H9 (cell line): ENCODE data around the gene IRF4. TPM values are rescaled to one million over a fixed set of nuclear protein-coding genes. Genes with fewer than 3 reads are reported as not detected.

ENCODE experiments used
- DNase-seq: peaks from one replicate; pipeline ENCODE4 v3.0.0-alpha.2; 2017
- H2AFZ ChIP-seq: one replicate; pipeline ENCODE4 v1.6.1; 2013; ENCODE audit warnings: mild to moderate bottlenecking, low read length, control low read depth, moderate library complexity
- H2AK5ac ChIP-seq: 2 replicates; pipeline ENCODE4 v1.6.1; 2013; ENCODE audit warnings: low read length, control low read depth, mixed read lengths; ENCODE audit not compliant: insufficient read length
- H2BK120ac ChIP-seq: one replicate; pipeline ENCODE4 v1.6.1; 2013; ENCODE audit warnings: low read depth, mild to moderate bottlenecking, low read length, control low read depth, inconsistent platforms; ENCODE audit not compliant: poor library complexity, severe bottlenecking
- H2BK12ac ChIP-seq: 2 replicates; pipeline ENCODE4 v1.6.1; 2013; ENCODE audit warnings: low read length, control low read depth, mixed read lengths, low read depth; ENCODE audit not compliant: insufficient read length
- H2BK15ac ChIP-seq: 2 replicates; pipeline ENCODE4 v1.6.1; 2013; ENCODE audit warnings: low read depth, low read length, control low read depth
- H2BK20ac ChIP-seq: one replicate; pipeline ENCODE4 v1.6.1; 2013; ENCODE audit warnings: low read depth, mild to moderate bottlenecking, low read length, control low read depth, inconsistent platforms; ENCODE audit not compliant: poor library complexity, severe bottlenecking
- H2BK5ac ChIP-seq: 2 replicates; pipeline ENCODE4 v1.6.1; 2013; ENCODE audit warnings: low read length, control low read depth, mixed read lengths; ENCODE audit not compliant: insufficient read length
- H3K14ac ChIP-seq: 2 replicates; pipeline ENCODE4 v1.6.1; 2013; ENCODE audit warnings: low read length, control low read depth; ENCODE audit not compliant: insufficient read depth
- H3K18ac ChIP-seq: 2 replicates; pipeline ENCODE4 v1.6.1; 2013; ENCODE audit warnings: low read depth, mild to moderate bottlenecking, mixed read lengths, low read length, control low read depth; ENCODE audit not compliant: insufficient read length
- H3K23ac ChIP-seq: 2 replicates; pipeline ENCODE4 v1.6.1; 2013; ENCODE audit warnings: low read length, control low read depth, mixed read lengths, low read depth; ENCODE audit not compliant: insufficient read length
- H3K23me2 ChIP-seq: 2 replicates; pipeline ENCODE4 v1.6.1; 2013; ENCODE audit warnings: low read depth, mild to moderate bottlenecking, mixed read lengths, low read length, control low read depth; ENCODE audit not compliant: insufficient read length, poor library complexity, severe bottlenecking
- H3K27ac ChIP-seq: 2 replicates; pipeline ENCODE4 v1.5.1; 2013; ENCODE audit warnings: low read length, control low read depth, mixed read lengths, low read depth; ENCODE audit not compliant: insufficient read length
- H3K27me3 ChIP-seq: 2 replicates; pipeline ENCODE4 v1.6.1; 2013; ENCODE audit warnings: low read length, control low read depth, inconsistent platforms; ENCODE audit not compliant: insufficient read depth
- H3K4ac ChIP-seq: 2 replicates; pipeline ENCODE4 v1.6.1; 2013; ENCODE audit warnings: low read depth, mild to moderate bottlenecking, control low read depth, inconsistent platforms, low read length, moderate library complexity
- H3K4me1 ChIP-seq: 2 replicates; pipeline ENCODE4 v1.6.1; 2013; ENCODE audit warnings: low read length, control low read depth, inconsistent platforms; ENCODE audit not compliant: insufficient read depth
- H3K4me2 ChIP-seq: 2 replicates; pipeline ENCODE4 v1.6.1; 2013; ENCODE audit warnings: low read length, control low read depth, mixed read lengths; ENCODE audit not compliant: insufficient read length, insufficient read depth
- H3K56ac ChIP-seq: 2 replicates; pipeline ENCODE4 v1.6.1; 2013; ENCODE audit warnings: low read depth, mild to moderate bottlenecking, mixed read lengths, low read length, control low read depth; ENCODE audit not compliant: insufficient read length
- H3K79me1 ChIP-seq: 2 replicates; pipeline ENCODE4 v1.6.1; 2013; ENCODE audit warnings: low read depth, mild to moderate bottlenecking, moderate library complexity, low read length, control low read depth, inconsistent platforms; ENCODE audit not compliant: insufficient read depth, poor library complexity, severe bottlenecking
- H3K79me2 ChIP-seq: 2 replicates; pipeline ENCODE4 v1.6.1; 2013; ENCODE audit warnings: low read length, control low read depth, inconsistent platforms; ENCODE audit not compliant: insufficient read depth
- H3K9ac ChIP-seq: 2 replicates; pipeline ENCODE4 v1.6.1; 2013; ENCODE audit warnings: low read length, control low read depth, mixed read lengths; ENCODE audit not compliant: insufficient read length; ENCODE audit errors: extremely low read depth
- H3K9me3 ChIP-seq: one replicate; pipeline ENCODE4 v1.6.1; 2013; ENCODE audit warnings: low read depth, low read length, inconsistent platforms; ENCODE audit not compliant: control insufficient read depth
- H3T11ph ChIP-seq: one replicate; pipeline ENCODE4 v1.6.1; 2013; ENCODE audit warnings: mild to moderate bottlenecking, low read length, control low read depth, inconsistent platforms
- H4K20me1 ChIP-seq: one replicate; pipeline ENCODE4 v1.6.1; 2013; ENCODE audit not compliant: control insufficient read depth, insufficient read length, insufficient read depth
- H4K5ac ChIP-seq: 2 replicates; pipeline ENCODE4 v1.6.1; 2013; ENCODE audit warnings: low read depth, mild to moderate bottlenecking, mixed read lengths, low read length, control low read depth; ENCODE audit not compliant: insufficient read length
- H4K8ac ChIP-seq: replicated peaks from 2 replicates; pipeline ENCODE4 v1.6.1; 2013; ENCODE audit warnings: low read length, control low read depth, mixed read lengths, low read depth; ENCODE audit not compliant: insufficient read length
- H4K91ac ChIP-seq: 2 replicates; pipeline ENCODE4 v1.6.1; 2013; ENCODE audit warnings: low read depth, mild to moderate bottlenecking, moderate library complexity, mixed read lengths, low read length, control low read depth; ENCODE audit not compliant: insufficient read length
- H3K27ac Mint-ChIP-seq, 3 experiments: 2 replicates in 2 of 3; 3 replicates in 1 of 3; pipeline ENCODE4 v1.8.0; 2020 to 2021; ENCODE audit warnings: mixed read lengths in 3 of 3, mild to moderate bottlenecking in 1 of 3, moderate library complexity in 1 of 3
- H3K27me3 Mint-ChIP-seq: 2 replicates; pipeline ENCODE4 v1.8.0; 2021; ENCODE audit warnings: low read depth, mild to moderate bottlenecking, moderate library complexity, mixed read lengths
- H3K36me3 Mint-ChIP-seq, 3 experiments: 2 replicates in 2 of 3; 3 replicates in 1 of 3; pipeline ENCODE4 v1.8.0; 2020 to 2021; ENCODE audit warnings: low read depth in 3 of 3, mixed read lengths in 3 of 3; ENCODE audit not compliant: insufficient read depth in 1 of 3
- H3K4me1 Mint-ChIP-seq, 2 experiments: 2 replicates each; pipeline ENCODE4 v1.8.0; 2020; ENCODE audit warnings: mixed read lengths in 2 of 2
- H3K4me3 Mint-ChIP-seq, 2 experiments: 2 replicates in 1 of 2; 3 replicates in 1 of 2; pipeline ENCODE4 v1.8.0; 2020 to 2021; ENCODE audit warnings: mild to moderate bottlenecking in 2 of 2, mixed read lengths in 2 of 2, moderate library complexity in 1 of 2
- H3K9me3 Mint-ChIP-seq, 2 experiments: 2 replicates in 1 of 2; 3 replicates in 1 of 2; pipeline ENCODE4 v1.8.0; 2020; ENCODE audit warnings: mild to moderate bottlenecking in 2 of 2, mixed read lengths in 2 of 2, moderate library complexity in 1 of 2
- WGBS: extraction: QIAGEN DNeasy Blood & Tissue Kit; methylation state at CpG from one replicate; pipeline ENCODE4 v1.1.7; 2013; ENCODE audit warnings: missing lambda C conversion rate, low lambda C conversion rate, mixed read lengths; ENCODE audit not compliant: insufficient read length; ENCODE audit errors: extremely low coverage; 5-methylcytosine and 5-hydroxymethylcytosine counted together
- total RNA-seq: library from RNA; stranded (reverse); gene quantifications from 2 replicates; pipeline ENCODE4 v1.2.1, GENCODE V29; 2021
- TF ChIP-seq, protein P1 (sequence below): fragments of 200-600 bp; sonication (generic); conservative IDR thresholded peaks from 3 replicates; pipeline ENCODE4 v1.8.0; 2021; ENCODE audit warnings: antibody characterized with exemption, mild to moderate bottlenecking

IRF4 gene
- total RNA-seq, 1 experiment from 2014 or later = 0.31 TPM

DNA sequence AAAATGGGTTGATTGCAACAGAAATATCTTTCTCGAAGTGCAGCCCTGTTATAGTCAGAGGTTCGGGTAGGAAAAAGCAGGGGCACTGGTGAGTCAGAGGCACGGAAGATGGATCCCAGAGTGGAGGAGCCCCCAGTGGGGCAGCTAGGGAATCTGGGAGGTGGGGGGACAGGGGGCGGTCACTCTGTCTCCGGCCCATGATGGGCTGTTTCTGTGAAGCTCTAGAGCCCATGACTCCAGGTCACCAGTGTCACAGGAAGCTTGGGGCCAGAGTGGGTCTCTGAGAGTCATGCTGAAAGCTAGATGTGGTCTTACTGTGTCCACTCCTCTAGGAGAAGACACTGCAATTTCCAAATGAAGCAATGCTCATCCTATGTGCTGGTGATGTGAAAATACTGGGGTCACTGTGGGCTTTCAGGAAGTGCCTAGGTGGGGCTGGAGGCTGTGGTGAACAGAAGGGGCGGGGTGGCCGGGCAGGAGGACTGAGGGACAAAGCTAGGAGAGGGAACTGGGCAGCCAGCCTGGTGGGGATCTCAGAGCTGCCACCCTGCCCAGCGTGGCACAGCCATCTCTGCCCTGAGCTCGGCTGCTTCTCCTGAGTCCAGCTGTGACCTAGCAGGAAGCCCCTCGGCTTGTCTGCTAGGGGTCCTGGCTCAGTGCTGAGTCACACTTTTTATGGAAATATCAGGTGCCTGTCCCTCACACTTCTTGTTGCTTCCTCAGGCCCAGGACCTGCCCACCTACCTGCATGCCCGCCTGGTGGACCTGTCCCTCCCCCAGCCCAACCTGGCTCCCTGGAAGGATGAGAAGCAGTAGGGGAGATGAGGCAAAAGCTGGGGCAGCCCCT is 54.2 kb downstream of the IRF4 start:
- peak; percentile 17 for DNase-seq
- TF ChIP-seq, protein P1, sequence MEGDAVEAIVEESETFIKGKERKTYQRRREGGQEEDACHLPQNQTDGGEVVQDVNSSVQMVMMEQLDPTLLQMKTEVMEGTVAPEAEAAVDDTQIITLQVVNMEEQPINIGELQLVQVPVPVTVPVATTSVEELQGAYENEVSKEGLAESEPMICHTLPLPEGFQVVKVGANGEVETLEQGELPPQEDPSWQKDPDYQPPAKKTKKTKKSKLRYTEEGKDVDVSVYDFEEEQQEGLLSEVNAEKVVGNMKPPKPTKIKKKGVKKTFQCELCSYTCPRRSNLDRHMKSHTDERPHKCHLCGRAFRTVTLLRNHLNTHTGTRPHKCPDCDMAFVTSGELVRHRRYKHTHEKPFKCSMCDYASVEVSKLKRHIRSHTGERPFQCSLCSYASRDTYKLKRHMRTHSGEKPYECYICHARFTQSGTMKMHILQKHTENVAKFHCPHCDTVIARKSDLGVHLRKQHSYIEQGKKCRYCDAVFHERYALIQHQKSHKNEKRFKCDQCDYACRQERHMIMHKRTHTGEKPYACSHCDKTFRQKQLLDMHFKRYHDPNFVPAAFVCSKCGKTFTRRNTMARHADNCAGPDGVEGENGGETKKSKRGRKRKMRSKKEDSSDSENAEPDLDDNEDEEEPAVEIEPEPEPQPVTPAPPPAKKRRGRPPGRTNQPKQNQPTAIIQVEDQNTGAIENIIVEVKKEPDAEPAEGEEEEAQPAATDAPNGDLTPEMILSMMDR = no peak
- no peak overlapping the region for H3K27ac ChIP-seq
- WGBS = no CpG with 5 or more reads among the region's 11 CpGs
- H2BK15ac ChIP-seq = no peak overlapping the region
- no peak overlapping the region for H2BK20ac ChIP-seq
- H2AK5ac ChIP-seq = no peak overlapping the region
- H3K23ac ChIP-seq = no peak overlapping the region
- peaks cover 6% of the 10 kb centered on the region for H3K9me3 ChIP-seq
- H3K23me2 ChIP-seq = no peaks in the 10 kb centered on the region
- Mint-ChIP-seq H3K27me3 (peaks cover 4% of the 10 kb centered on the region), H3K4me1 (no peaks in the 10 kb centered on the region), H3K4me3 (no peak overlapping the region), H3K36me3 (peaks cover 3 to 22% (median 11%) of the 10 kb centered on the region in 3 experiments; a peak in 6 of 7 replicates), H3K27ac (peak overlapping the region in 1 of 3 experiments; percentile 18; a peak in 1 of 7 replicates), H3K9me3 (peaks cover 15 to 23% of the 10 kb centered on the region in 2 experiments)
- no peak overlapping the region for H2AFZ ChIP-seq
- H2BK12ac ChIP-seq = no peak overlapping the region
- H3K14ac ChIP-seq = no peak overlapping the region; the same call in 1 of the 2 replicates
- no peak overlapping the region for H3K4me2 ChIP-seq
- H3K79me2 ChIP-seq = no peaks in the 10 kb centered on the region
- H4K20me1 ChIP-seq = no peaks in the 10 kb centered on the region
- no peak overlapping the region for H3T11ph ChIP-seq
- H3K18ac ChIP-seq = no peak overlapping the region
- H3K4ac ChIP-seq = no peak overlapping the region
- H3K4me1 ChIP-seq = no peaks in the 10 kb centered on the region
- no peak overlapping the region for H2BK5ac ChIP-seq
- no peak overlapping the region for H3K56ac ChIP-seq
- no peak overlapping the region for H4K8ac ChIP-seq
- H3K27me3 ChIP-seq = no peaks in the 10 kb centered on the region
- H3K79me1 ChIP-seq = no peaks in the 10 kb centered on the region
- H4K5ac ChIP-seq = no peak overlapping the region
- no peak overlapping the region for H2BK120ac ChIP-seq
- no peak overlapping the region for H4K91ac ChIP-seq
- no peak overlapping the region for H3K9ac ChIP-seq
